ENCODE results near the gene SDK1. TPM values are rescaled to one million over a fixed set of nuclear protein-coding genes. Genes with fewer than 3 reads are reported as not detected.

SDK1 gene
- total and polyA plus RNA-seq, 4 donors = 0.12 to 0.47 (median 0.36) TPM

- TF ChIP-seq HNF4G (IDR thresholded peaks at IDR 0.05) (no peak), NR2F2 (IDR thresholded peaks at IDR 0.05) (no peak), SP1 (IDR thresholded peaks at IDR 0.05) (no peak), GABPA (IDR thresholded peaks at IDR 0.05 in 1 of 2, conservative IDR thresholded peaks at IDR 0.05 in 1 of 2) (no peak), EGR1 (IDR thresholded peaks at IDR 0.05; ENCODE audit: low read depth in 2 of 2) (no peak), RAD21 (IDR thresholded peaks at IDR 0.05) (no peak), FOXA2 (IDR thresholded peaks at IDR 0.05) (no peak), RXRA (IDR thresholded peaks at IDR 0.05) (no peak), TAF1 (conservative IDR thresholded peaks at IDR 0.05) (no peak), YY1 (IDR thresholded peaks at IDR 0.05) (no peak)
- TF ChIP-seq, protein P1, sequence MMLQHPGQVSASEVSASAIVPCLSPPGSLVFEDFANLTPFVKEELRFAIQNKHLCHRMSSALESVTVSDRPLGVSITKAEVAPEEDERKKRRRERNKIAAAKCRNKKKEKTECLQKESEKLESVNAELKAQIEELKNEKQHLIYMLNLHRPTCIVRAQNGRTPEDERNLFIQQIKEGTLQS (IDR thresholded peaks at IDR 0.05) = no peak
- TF ChIP-seq, protein P2, sequence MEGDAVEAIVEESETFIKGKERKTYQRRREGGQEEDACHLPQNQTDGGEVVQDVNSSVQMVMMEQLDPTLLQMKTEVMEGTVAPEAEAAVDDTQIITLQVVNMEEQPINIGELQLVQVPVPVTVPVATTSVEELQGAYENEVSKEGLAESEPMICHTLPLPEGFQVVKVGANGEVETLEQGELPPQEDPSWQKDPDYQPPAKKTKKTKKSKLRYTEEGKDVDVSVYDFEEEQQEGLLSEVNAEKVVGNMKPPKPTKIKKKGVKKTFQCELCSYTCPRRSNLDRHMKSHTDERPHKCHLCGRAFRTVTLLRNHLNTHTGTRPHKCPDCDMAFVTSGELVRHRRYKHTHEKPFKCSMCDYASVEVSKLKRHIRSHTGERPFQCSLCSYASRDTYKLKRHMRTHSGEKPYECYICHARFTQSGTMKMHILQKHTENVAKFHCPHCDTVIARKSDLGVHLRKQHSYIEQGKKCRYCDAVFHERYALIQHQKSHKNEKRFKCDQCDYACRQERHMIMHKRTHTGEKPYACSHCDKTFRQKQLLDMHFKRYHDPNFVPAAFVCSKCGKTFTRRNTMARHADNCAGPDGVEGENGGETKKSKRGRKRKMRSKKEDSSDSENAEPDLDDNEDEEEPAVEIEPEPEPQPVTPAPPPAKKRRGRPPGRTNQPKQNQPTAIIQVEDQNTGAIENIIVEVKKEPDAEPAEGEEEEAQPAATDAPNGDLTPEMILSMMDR (IDR thresholded peaks at IDR 0.05; ENCODE audit: low read depth, low read length, missing input control) = no peak
- no peak for DNase-seq (ENCODE audit: low spot score)
- H3K36me3 ChIP-seq (ENCODE audit: control insufficient read depth in 4 of 4, insufficient read depth in 3 of 4, low read depth in 1 of 4, low read length in 3 of 4) = no peaks in the 10 kb centered on the region
Measured at GRCh38 chr7:4244635-4245034, 943.6 kb downstream of the SDK1 start.

DNA sequence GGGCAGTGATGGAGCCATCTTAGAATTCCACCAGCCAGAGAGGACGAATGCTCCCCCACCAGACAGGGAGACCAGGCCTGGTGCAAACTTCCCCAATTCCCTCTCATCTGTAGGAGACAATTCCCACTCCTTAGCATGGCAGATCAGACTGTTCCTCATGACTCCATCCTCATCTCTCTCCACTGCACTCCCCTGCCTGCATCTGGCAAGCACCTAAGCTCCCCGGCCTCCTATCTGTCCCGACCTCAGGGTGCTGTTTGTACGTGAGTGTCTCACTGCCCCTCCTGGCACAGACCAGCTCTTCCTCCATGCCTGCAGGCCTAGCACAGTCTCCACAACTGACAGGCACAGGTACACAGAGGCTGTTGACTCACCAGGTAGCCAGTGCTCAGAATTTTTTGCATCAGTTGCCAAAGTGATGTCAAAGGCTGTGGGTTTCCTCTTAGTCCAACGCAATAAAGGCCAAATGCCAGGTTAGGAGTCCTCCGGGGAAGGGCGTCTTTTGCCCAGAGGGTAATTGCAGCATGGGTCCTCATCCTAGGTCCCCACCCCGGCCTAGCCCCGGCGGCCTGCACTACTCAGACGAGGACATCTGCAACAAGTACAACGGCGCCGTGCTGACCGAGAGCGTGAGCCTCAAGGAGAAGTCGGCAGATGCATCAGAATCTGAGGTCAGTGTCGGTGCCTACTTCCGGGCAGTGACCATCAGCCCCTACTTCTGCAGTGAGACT lies 944.2 kb downstream of the SDK1 start:
- no peaks in the 10 kb centered on the region for H3K36me3 ChIP-seq (ENCODE audit: control insufficient read depth in 4 of 4, insufficient read depth in 3 of 4, low read depth in 1 of 4, low read length in 3 of 4)
- DNase-seq (ENCODE audit: low spot score) = no peak
- no peak overlapping the region for H3K4me3 ChIP-seq (ENCODE audit: low read depth in 1 of 3, low read length in 3 of 3)
- H3K9me3 ChIP-seq (ENCODE audit: control insufficient read depth in 4 of 4, low read length in 3 of 4) = peaks cover 0 to 3% (median 0%) of the 10 kb centered on the region in 4 donors
- 97% methylated on average over 19 of the region's 19 CpGs for WGBS
- H3K4me1 ChIP-seq (ENCODE audit: control insufficient read depth in 4 of 4, insufficient read depth in 4 of 4, low read length in 3 of 4) = no peaks in the 10 kb centered on the region
- TF ChIP-seq, protein P2 (IDR thresholded peaks at IDR 0.05; ENCODE audit: low read depth, low read length, missing input control) = no peak
- TF ChIP-seq RAD21 (IDR thresholded peaks at IDR 0.05) (no peak), FOXA1 (IDR thresholded peaks at IDR 0.05) (no peak)
- TF ChIP-seq, protein P3, sequence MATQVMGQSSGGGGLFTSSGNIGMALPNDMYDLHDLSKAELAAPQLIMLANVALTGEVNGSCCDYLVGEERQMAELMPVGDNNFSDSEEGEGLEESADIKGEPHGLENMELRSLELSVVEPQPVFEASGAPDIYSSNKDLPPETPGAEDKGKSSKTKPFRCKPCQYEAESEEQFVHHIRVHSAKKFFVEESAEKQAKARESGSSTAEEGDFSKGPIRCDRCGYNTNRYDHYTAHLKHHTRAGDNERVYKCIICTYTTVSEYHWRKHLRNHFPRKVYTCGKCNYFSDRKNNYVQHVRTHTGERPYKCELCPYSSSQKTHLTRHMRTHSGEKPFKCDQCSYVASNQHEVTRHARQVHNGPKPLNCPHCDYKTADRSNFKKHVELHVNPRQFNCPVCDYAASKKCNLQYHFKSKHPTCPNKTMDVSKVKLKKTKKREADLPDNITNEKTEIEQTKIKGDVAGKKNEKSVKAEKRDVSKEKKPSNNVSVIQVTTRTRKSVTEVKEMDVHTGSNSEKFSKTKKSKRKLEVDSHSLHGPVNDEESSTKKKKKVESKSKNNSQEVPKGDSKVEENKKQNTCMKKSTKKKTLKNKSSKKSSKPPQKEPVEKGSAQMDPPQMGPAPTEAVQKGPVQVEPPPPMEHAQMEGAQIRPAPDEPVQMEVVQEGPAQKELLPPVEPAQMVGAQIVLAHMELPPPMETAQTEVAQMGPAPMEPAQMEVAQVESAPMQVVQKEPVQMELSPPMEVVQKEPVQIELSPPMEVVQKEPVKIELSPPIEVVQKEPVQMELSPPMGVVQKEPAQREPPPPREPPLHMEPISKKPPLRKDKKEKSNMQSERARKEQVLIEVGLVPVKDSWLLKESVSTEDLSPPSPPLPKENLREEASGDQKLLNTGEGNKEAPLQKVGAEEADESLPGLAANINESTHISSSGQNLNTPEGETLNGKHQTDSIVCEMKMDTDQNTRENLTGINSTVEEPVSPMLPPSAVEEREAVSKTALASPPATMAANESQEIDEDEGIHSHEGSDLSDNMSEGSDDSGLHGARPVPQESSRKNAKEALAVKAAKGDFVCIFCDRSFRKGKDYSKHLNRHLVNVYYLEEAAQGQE (IDR thresholded peaks at IDR 0.05) = no peak
- H3K9ac ChIP-seq (ENCODE audit: low read depth in 1 of 2, low read length in 2 of 2) = no peak overlapping the region
- H3K27ac ChIP-seq (ENCODE audit: low read depth in 1 of 2, low read length in 2 of 2) = no peak overlapping the region
- H3K27me3 ChIP-seq (ENCODE audit: control insufficient read depth in 4 of 4, insufficient read depth in 4 of 4, low read length in 3 of 4) = no peaks in the 10 kb centered on the region

More at GRCh38 chr7:4244635-4245034, 943.6 kb downstream of the SDK1 start:
- Histone ChIP-seq H3K9ac (ENCODE audit: low read depth in 1 of 2, low read length in 2 of 2) (no peak overlapping the region), H3K4me3 (ENCODE audit: low read depth in 1 of 3, low read length in 3 of 3) (no peak overlapping the region), H3K27me3 (ENCODE audit: control insufficient read depth in 4 of 4, insufficient read depth in 4 of 4, low read length in 3 of 4) (no peaks in the 10 kb centered on the region), H3K4me1 (ENCODE audit: control insufficient read depth in 4 of 4, insufficient read depth in 4 of 4, low read length in 3 of 4) (no peaks in the 10 kb centered on the region), H3K27ac (ENCODE audit: low read depth in 1 of 2, low read length in 2 of 2) (no peak overlapping the region), H3K9me3 (ENCODE audit: control insufficient read depth in 4 of 4, low read length in 3 of 4) (peaks cover 0 to 3% (median 0%) of the 10 kb centered on the region in 4 donors)
- 87% methylated on average over 6 of the region's 6 CpGs for WGBS

All from liver (tissue), 9 donors.